Fibroblast of villous mesenchyme (primary cell): ENCODE measurements around the gene SLC25A30. TPM values are rescaled to one million over a fixed set of nuclear protein-coding genes. Genes with fewer than 3 reads are reported as not detected.

Source experiments
- DNase-seq: peaks from one replicate; pipeline ENCODE4 v3.0.0-alpha.2; 2010; ENCODE audit warnings: low read depth
- H3K4me3 ChIP-seq: 2 replicates; pipeline ENCODE4 v1.5.1; 2011; ENCODE audit warnings: low read depth, mild to moderate bottlenecking, low read length
- total RNA-seq: library from RNA; depleted of rRNA; stranded (reverse); fragments of >200 nt; gene quantifications from 2 replicates; pipeline ENCODE4 v1.2.3, GENCODE V29; 2012
- TF ChIP-seq, protein P1 (sequence below): IDR thresholded peaks from 2 replicates; pipeline ENCODE4 v1.5.1; 2012; ENCODE audit warnings: low read depth, mild to moderate bottlenecking, low read length; ENCODE audit not compliant: insufficient read depth

SLC25A30 gene
- total RNA-seq, 1 donor, result 24.2 TPM

DNA sequence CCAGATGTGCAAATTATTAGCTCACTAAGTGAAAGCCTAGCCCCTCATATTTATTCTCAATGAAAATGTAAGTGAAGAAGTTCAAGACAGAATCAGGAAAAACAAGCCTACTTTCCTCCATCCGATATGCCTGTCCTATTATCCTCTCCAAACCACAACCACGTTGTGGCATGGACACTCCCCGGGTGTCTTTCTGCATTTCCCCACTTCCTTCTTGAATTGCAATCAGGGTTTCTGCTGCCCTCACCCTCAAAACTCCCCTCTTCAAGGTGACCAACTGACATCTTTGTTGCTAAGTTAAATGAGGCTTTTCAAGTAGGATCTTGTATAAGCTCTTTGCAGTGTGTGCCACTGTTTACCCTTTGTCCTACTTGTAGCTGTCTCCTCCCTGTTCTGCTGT, 11.8 kb downstream of the SLC25A30 start:
- no peak for DNase-seq
- no peak overlapping the region for H3K4me3 ChIP-seq
- TF ChIP-seq, protein P1, sequence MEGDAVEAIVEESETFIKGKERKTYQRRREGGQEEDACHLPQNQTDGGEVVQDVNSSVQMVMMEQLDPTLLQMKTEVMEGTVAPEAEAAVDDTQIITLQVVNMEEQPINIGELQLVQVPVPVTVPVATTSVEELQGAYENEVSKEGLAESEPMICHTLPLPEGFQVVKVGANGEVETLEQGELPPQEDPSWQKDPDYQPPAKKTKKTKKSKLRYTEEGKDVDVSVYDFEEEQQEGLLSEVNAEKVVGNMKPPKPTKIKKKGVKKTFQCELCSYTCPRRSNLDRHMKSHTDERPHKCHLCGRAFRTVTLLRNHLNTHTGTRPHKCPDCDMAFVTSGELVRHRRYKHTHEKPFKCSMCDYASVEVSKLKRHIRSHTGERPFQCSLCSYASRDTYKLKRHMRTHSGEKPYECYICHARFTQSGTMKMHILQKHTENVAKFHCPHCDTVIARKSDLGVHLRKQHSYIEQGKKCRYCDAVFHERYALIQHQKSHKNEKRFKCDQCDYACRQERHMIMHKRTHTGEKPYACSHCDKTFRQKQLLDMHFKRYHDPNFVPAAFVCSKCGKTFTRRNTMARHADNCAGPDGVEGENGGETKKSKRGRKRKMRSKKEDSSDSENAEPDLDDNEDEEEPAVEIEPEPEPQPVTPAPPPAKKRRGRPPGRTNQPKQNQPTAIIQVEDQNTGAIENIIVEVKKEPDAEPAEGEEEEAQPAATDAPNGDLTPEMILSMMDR, result no peak

DNA sequence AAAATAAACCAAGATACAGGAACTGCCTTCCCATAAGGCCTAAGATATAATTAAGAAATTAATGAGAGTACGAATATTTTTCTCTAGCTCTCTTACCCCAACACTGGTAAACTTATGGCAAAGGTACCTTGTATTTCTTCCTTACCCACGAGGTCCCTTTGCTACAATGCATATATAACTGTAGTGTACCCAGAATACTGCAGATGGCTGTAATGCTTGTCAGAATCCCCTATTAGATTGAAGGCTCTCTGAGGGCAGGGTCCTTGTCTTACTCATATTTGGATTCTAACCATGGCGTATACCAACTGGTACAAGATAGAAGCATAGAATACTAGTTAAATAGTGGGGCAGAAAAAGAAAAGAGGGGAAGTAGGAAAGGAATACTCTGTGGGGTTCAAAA, 15.1 kb downstream of the SLC25A30 start:
- TF ChIP-seq, protein P1, result no peak
- H3K4me3 ChIP-seq, result no peak overlapping the region
- DNase-seq, result no peak

DNA sequence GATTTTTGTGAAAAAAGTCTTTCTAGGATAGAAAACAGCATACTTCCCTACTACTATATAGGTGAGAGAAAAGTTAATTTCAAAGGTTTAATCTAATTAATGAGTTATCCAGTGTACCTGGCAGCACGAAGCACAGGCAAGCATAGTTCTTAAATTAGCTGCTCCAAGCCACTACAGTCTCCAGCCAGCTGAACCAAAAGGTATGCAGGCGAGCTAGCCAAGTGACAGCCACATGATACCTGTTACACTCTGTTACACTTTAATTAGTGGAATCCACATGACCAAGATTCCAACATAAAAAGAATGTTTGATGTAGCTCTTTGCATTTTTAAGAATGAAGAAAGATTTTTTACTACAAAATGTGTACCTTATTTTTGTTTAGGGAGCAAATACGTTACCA, 15.5 kb downstream of the SLC25A30 start:
- DNase-seq, result no peak
- TF ChIP-seq, protein P1, result no peak
- H3K4me3 ChIP-seq, result no peak overlapping the region

DNA sequence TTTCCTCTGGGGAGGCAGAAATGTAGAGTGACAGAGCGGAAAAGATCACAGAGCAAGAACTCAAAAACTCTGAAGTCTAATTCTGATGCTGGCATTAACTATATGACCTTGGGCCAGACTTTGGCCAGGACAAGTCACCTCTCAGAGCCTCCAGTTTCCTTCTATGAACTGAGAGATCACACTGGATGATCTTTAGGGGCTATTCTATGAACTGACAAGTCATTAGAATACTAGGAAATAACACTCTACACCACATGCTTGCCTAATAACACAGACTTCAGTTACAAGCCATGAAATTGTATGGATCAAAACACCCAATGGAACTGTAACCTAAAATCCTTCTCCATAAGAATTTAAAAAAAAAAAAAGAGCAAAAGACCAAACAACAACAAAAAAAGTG, 16.9 kb downstream of the SLC25A30 start:
- no peak for DNase-seq
- TF ChIP-seq, protein P1, result no peak
- H3K4me3 ChIP-seq, result no peak overlapping the region

DNA sequence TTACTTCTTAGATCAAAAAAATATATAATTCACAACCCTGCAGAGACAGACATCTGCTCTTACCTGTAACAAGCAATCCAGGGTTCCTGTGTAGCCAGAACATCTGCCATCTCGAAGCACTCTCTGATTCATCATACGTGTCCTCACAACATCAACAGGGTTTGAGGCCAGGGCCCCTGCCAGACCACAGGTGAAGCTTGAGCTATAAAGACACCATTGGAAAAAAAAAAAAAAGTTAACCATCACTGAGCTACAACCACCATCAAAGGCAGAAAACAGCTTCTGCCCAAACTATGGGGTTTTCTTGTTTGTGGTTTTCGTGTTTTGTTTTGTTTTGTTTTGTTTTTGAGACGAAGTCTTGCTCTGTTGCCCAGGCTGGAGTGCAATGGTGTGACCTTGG, 19.3 kb downstream of the SLC25A30 start:
- TF ChIP-seq, protein P1, result no peak
- no peak overlapping the region for H3K4me3 ChIP-seq
- DNase-seq, result no peak

DNA sequence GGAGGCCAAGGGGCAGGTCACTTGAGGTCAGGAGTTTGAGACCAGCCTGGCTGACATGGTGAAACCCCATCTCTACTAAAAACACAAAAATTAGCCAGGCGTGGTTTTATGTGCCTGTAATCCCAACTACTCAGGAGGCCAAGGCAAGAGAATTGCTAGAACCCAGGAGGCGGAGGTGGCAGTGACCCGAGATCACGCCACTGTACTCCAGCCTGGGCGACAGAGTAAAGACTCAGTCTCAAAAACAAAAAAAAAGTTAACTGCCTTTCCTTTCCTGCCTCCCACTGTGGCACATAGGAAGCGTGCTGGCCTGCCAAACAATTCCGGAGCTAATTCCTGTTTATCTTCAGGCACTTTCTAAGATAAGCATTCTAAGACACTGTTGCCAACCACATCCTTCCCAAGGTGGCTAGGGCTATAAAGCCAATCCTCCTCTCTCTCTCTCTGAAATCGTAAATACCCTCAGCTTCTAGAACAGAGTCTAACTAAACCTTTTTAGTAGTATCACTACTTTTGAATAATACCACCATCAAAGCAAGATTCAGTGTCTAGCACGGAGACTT, 21.6 kb downstream of the SLC25A30 start:
- no peak overlapping the region for H3K4me3 ChIP-seq
- TF ChIP-seq, protein P1, result no peak
- peak; percentile 83 for DNase-seq

DNA sequence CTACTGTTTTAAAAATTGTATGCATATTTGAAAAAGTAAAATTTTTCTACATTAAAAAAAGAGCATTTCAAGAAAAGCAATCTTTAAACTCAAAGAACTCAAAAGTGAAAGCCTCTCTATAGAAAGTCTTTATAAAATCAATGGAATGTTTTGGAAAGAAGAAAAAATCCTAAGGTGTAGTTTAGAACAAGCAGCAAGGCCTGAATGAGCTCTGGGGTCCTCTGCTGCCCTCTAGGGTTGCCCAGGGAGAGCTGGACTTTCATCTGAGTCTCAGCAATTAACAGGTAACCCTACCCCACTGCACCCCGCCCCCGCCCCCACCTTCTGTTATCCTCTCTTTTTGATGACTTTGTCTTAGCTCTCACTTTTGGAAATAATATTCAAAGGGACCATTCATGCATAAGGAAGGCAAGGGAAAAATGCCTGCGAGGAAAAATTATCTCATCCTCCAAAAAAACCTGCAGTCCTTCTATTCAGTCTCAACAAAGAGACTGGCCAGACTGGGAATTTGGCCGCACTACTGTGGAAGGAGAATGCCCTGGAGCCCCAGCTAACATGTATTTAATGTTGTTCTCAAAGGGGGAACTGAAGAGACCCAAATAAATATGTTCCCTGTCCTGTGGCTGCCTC, 24.1 kb downstream of the SLC25A30 start:
- TF ChIP-seq, protein P1, result peak; percentile 72
- DNase-seq, result peak; percentile 57
- no peak overlapping the region for H3K4me3 ChIP-seq
